GM19452 (cell line): Measurements from ENCODE around the gene SLC4A3.

Experiments used
- ATAC-seq: cut with Tn5 transposase; IDR thresholded peaks from one replicate; pipeline ENCODE4 v1.9.1; 2021; ENCODE audit not compliant: unreplicated experiment

SLC4A3 gene, protein sequence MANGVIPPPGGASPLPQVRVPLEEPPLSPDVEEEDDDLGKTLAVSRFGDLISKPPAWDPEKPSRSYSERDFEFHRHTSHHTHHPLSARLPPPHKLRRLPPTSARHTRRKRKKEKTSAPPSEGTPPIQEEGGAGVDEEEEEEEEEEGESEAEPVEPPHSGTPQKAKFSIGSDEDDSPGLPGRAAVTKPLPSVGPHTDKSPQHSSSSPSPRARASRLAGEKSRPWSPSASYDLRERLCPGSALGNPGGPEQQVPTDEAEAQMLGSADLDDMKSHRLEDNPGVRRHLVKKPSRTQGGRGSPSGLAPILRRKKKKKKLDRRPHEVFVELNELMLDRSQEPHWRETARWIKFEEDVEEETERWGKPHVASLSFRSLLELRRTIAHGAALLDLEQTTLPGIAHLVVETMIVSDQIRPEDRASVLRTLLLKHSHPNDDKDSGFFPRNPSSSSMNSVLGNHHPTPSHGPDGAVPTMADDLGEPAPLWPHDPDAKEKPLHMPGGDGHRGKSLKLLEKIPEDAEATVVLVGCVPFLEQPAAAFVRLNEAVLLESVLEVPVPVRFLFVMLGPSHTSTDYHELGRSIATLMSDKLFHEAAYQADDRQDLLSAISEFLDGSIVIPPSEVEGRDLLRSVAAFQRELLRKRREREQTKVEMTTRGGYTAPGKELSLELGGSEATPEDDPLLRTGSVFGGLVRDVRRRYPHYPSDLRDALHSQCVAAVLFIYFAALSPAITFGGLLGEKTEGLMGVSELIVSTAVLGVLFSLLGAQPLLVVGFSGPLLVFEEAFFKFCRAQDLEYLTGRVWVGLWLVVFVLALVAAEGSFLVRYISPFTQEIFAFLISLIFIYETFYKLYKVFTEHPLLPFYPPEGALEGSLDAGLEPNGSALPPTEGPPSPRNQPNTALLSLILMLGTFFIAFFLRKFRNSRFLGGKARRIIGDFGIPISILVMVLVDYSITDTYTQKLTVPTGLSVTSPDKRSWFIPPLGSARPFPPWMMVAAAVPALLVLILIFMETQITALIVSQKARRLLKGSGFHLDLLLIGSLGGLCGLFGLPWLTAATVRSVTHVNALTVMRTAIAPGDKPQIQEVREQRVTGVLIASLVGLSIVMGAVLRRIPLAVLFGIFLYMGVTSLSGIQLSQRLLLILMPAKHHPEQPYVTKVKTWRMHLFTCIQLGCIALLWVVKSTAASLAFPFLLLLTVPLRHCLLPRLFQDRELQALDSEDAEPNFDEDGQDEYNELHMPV

DNA sequence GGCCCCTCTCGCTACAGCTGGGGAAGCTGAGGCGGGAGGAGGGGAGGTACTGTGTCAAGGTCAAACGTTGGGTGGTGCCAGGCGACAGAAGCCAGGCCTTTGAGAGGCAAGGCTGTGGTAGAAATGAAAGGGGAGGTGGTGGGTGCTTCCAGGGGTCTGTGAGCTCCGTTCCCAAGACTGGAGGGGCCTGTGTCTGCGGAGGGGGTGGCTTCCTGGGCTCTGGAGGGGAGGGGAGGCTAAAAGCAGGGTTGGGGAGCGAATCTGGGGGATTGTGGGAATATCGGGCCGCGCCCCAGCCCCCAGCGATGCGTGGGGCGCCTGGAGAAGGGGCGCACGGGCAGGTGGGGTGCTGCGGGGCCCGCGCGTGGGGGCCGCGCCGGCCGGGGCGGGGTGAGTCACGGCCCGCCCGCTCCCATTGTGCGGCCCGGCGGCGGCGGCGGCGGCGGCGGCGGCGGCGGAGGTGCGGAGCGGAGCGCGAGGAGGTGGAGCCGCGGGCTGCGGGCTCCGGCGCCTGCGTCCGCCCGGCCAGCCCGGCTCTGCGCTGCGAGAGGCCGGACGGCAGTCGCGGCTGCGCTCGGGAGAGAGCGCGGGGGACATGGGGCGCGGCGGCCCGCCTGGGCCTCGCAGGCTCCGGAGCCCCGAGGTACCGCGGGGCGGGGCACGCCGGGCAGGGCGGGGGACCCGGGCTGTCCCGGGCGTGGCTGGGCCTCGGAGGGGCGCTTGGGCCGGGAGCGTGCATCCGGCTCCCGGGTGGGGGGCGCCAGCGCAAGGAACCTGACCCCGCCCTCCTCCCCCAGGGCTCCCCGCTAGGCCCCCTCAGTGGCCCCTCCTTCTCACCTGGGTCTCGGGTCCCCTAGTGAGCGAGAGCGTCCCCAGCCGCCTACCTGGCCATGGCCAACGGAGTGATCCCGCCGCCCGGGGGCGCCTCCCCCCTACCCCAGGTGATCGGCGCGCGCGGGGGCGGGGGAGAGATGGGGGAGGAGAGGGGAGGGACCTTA lies at the start of gene SLC4A3:
TSS of gene SLC4A3 (plus strand) at position 528 of the 998 bp plus-strand sequence. CDS start at position 891, 363 bp downstream.
- no peak for ATAC-seq

DNA sequence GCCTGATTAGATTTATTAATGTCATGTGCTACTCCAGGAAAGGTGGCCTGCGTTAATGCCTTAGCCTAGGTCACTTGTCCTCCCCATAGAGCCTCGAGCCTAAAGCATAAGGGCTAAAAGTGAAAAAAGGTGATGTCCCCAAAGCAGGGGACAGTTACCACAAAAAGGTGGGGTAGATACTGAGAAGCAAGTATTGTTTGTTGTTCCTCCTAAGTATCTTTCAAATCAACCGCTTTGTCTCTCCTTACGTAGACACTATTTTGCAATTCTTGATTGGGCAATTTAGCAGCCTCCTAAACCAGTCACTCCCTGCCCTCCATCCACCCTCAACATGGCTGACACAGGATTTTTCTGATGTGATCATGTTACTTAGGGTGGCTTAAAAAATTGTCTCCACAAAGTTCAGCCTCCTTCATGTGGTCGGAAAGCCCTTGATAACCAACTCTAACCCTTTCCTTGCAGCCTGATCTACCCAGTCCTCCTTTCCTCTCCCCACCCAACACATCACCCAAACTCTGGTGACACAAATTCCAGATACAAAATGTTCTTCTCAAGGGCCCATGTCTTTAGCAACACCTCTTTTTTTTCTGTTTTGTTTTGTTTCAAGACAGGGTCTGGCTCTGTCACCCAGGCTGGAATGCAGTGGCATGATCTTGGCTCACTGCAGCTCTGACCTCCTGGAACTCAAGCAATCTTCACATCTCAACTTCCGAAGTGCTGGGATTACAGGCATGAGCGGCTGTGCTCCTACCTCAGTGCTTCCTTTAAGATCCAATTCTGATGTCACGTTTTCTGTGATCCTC lies 48.4 kb upstream of the SLC4A3 start:
- ATAC-seq = no peak

DNA sequence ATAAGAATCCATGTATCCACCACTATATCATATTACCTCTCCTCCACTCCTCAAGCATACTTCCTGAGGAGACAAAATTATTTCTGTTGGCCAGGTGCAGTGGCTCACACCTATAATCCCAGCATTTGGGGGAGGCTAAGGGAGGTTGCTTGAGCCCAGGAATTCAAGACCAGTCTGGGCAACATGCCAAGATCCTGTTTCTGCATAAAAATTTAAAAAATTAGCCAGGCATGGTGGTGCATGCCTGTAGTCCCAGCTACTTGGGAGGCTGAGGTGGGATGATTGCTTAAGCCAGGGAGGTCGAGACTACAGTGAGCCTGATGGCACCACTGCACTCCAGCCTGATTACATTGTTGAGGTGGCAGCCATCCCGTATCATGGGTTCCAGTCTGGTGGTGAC lies 46.1 kb upstream of the SLC4A3 start:
- no peak for ATAC-seq

DNA sequence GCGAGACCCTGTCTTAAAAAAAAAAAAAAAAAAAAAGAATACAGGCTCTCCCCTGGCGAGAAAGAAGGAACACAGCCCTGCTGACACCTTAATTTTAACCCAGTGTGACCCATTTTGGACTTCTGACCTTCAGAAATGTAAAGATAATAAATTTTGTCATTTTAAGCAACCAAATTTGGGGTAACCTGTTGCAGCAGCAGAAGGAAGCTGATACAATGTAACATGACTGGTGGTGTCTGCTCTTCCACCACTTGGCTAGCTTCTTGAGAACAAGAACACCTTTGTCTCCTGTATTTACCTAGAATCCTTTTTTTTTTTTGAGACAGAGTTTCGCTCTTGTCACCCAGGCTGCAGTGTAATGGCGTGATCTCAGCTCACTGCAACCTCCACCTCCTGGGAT lies 36.3 kb upstream of the SLC4A3 start:
- no peak for ATAC-seq

DNA sequence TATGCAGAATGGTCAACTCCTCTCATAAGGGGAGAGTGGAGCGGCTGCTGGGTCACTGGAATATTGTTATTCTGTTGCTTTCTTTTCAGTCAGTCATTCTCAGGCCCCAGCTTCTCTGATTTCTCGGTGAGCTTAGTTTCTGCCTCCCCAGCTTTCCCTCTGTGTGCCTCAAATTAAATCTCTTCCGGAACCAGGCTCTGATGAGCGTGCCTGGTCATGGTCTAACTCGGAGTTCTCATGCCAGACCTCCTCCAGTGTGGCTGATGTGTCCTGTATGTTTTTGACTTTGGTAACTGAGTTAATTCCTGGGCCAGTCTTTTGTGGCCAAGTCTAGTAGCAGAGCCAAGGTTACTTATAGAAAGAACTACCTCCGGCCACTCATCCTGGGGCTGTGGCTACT lies 34.7 kb upstream of the SLC4A3 start:
- no peak for ATAC-seq

DNA sequence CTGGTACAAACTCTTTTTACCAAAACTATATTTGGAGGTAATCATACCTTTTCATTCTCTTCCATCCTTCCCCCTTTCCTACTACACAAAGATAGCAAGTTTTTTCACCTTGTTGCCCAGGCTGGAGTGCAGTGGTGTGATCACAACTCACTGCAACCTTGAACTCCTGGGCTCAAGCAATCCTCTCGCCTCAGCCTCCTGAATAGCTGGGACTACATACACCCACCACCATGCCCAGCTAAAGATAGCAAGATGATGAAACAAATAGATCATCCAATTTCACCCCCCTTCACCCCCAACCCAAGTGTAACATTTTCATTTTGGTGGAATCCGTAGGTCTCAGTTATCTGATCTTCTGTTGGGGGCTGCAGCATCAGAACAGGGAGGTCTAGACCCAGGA lies 34.3 kb upstream of the SLC4A3 start:
- ATAC-seq = no peak

DNA sequence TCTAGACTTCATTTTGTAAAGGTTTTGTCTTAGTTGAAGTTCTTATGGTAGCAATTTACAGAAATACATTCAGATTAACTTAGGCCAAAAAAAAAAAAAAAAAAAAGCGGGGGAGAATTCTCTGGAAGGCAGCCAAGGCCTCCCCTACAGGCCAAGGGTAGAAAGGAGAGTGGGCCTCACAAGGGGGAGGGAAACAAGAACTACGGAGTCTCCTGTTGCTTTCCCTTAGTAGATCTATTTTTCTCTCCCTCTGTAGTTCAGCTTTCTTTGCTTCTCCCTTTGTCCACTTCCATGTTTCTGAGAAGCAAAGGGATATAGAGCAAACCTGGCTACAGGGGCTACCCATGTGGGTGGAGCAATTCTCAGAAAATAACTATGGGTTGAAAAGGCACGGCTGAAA lies 32.2 kb upstream of the SLC4A3 start:
- ATAC-seq = no peak

DNA sequence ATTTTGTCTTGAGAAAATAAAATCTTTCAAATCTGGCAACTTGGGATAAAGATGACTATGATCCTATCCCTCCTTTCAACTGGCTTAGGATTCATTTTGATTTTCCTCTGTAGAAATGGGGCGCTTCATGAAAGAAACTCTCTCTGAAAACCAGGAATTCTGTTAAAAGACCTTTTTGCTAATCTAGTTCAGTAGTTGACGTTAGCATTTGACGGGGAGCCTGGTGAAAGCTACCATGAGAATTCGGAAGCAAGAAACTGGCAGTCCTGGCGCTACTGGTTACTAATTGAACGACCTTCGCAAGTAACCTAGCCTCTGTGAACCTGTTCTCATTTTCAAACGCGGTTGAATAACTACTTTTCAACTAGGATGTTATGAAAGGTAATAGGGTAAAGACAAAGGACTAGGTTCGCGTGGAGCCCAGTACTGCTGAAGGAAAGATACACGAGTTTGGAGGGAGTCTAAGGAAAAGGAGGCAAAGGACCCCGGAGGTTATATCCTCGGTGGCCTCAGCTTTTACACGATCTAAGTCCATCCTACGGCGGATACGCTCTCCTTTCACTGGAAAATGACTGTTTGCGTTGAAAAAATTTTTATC lies 30.4 kb upstream of the SLC4A3 start:
- peak; percentile 2 for ATAC-seq

DNA sequence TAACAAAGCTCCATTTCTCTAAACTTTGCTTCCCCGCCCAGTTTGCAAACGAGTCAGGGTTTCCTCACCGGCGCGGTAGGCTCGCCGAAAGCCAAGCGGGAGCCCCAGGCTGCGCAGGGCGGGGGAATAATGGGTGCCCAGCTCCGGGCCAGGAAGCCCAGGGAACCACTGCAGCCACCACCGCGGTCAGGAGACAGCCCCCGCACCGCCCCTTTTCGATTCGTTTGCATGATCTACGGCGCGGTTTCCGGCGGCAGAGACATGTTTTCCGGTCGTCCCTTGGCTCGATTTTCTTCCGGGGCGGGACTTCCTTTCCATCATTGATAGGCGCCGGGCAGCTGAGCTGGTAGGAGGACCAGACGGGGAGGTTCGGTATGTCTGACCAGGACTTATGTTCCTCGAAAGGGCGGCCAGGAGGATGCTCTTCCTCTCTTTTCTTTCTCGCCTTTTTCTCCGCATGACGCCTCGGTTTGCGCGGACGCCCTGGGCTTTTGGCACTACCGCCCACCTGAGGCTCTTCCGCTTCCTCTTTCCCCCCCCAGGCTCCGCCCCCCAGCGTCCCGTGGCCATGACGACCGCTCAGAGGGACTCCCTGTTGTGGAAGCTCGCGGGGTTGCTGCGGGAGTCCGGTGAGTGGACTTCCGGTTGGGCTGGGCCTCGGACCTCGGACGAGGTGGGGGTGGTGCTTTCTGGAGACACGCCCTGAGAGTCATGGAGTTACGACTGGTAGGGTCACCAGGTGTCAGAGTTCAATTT lies 29.7 kb upstream of the SLC4A3 start, which contains the start of gene STK11IP:
TSS of gene STK11IP (plus strand) at position 306 of the 756 bp plus-strand sequence. CDS start at position 569, 263 bp downstream.
- peak; percentile 89 for ATAC-seq

DNA sequence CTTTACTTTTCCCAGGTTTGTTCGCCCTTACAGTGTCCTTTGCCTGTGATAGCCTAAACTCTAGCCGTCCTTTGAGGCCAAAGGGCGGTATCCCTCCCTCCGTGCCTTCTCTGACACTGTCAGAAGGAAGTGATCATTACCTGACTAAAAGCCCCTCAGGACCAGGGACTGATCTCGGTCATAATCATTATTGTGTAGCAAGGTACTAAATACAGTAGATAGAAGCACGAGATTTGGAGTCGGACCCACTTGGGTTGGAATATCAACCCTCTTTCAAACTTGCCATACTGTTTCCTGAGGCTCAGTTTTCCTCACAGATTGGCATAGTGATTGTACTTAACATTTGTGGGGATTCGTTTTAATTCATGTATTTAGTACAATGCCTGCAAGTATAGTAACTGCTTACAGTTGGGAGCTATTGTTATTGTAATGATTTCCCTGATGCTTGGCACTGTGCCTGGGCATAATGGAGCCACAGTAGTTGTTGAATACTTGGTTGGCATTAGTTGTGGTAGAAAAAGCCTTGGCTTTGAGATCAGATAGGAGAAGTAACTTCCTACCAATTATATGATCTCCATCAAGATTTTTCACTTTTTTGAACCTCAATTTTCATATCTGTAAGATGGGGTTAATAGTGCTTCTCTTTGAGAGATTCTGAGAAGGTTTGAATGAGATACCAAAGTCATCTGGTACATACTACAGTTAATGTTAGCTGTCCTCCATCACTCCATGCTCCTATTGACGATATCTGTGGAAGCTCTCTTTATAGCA lies 28.9 kb upstream of the SLC4A3 start:
- no peak for ATAC-seq

DNA sequence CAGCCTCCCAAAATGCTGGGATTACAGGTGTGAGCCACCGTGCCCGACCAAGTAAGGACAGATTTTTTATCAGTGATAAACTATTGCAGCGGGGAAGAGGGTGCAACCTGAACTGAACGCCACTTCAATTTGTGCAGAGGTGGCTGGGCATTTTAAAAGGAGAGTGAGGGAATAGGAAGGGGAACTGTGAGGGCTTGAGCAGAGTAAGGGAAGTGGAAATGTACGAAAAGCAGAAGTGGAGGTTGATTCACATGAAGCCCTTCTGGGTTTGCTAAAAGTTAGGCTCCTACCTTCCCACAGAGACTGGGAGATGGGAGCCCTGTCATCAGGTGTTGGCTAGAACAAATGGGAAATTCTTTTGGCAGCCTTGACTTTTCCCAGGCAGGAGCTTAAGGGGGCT lies 23.7 kb upstream of the SLC4A3 start:
- no peak for ATAC-seq

DNA sequence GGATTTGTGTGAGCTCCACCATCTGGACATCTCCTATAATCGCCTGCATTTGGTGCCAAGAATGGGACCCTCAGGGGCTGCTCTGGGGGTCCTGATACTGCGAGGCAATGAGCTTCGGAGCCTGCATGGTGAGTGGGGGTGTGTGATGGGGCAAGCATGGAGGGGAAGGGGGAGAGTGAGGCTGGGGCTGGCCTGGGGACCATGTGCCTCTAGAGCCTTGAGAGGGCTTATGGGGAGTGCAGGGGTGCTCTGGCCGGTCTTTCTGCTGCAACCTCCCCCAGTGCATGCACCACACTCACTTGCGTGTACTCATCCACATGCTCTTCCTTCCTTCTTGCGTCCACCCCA lies 21.8 kb upstream of the SLC4A3 start:
- no peak for ATAC-seq

DNA sequence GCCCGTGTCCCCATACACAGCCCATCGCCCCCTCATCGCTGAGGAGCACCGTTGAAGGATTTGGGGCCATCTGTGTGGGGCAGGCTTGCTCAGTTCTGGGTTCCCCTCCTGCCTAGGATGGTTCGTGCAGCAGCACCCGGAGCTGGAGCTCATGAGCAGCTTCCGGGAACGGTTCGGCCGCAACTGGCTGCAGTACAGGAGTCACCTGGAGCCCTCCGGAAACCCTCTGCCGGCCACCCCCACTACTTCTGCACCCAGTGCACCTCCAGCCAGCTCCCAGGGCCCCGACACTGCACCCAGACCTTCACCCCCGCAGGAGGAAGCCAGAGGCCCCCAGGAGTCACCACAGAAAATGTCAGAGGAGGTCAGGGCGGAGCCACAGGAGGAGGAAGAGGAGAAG lies 19.5 kb upstream of the SLC4A3 start:
- no peak for ATAC-seq

DNA sequence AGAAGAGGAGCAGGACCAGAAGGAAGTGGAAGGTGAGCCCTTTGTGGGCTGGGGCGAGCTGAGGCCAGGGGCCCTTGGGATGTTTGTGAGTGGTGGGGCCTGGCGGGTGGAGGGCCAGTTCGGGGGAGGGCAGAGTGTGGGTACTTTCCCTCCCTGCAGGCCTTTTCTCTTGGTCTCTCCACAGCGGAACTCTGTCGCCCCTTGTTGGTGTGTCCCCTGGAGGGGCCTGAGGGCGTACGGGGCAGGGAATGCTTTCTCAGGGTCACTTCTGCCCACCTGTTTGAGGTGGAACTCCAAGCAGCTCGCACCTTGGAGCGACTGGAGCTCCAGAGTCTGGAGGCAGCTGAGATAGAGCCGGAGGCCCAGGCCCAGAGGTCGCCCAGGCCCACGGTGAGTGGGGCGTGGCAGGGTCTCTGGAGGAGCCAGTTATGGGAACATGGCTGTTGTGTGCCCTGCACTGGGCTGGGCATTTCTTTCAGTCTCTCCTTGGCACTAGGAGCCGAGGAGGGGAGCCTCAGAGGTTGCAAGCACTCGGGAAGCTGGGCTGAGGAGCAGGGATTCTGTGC lies 18.9 kb upstream of the SLC4A3 start:
- ATAC-seq = no peak

DNA sequence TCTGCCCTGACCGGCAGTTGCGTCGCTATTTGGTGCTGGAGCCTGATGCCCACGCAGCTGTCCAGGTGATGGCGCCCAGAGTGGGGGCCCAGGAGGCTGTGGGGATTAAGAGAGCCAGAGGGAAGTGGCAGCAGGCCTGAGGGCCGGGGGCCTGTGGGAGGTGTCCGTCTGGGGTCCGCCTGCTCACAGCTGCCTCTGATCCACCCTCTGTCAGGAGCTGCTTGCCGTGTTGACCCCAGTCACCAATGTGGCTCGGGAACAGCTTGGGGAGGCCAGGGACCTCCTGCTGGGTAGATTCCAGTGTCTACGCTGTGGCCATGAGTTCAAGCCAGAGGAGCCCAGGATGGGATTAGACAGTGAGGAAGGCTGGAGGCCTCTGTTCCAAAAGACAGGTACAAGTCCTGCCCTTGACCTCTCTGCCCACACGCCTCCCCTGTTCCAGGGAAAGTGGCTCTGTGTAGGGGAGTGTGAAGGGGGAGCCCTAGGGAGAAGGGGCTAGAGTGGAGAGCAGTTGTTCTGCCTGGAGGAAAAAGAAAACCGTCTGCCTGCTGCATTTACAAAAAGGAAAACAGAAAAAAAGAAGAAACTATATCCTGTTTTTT lies 18.2 kb upstream of the SLC4A3 start:
- ATAC-seq = no peak

DNA sequence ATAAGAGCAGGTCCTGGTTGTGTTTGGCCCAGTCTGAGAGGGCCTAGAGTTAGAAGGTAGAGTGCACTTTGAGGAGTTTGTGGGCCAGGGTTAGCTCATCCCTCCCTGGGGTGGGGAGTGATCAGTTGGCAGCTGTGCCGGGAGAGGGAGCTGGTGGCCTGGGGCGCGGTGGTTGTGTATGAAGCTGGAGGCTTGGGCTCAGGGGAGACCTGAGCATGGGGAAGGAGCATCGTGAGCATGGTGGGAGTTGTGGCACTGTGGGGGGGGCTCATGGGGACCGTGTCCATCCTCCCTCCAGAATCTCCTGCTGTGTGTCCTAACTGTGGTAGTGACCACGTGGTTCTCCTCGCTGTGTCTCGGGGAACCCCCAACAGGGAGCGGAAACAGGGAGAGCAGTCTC lies 16.1 kb upstream of the SLC4A3 start:
- ATAC-seq = no peak
